SK-N-SH treated with all-trans-retinoic acid at 6 μM for 48 hours (cell line): Measurements from ENCODE around the gene AVEN.

Experiments
- ATAC-seq: fragments of 200-7000 bp; cut with Tn5 transposase; 3 replicates; pipeline ENCODE4 v1.9.1; 2020; ENCODE audit warnings: mild to moderate bottlenecking, moderate library complexity
- BACH2 ChIP-seq: fragments of 250-450 bp; sonication (Bioruptor Pico); IDR thresholded peaks from 2 replicates; pipeline ENCODE4 v1.9.0; 2021; ENCODE audit warnings: mild to moderate bottlenecking, borderline replicate concordance
- CSRNP3 ChIP-seq: fragments of 250-450 bp; sonication (Bioruptor Pico); IDR thresholded peaks from 2 replicates; pipeline ENCODE4 v1.5.1; 2021; ENCODE audit warnings: mild to moderate bottlenecking, moderate library complexity
- GLIS3 ChIP-seq: fragments of 250-450 bp; sonication (Bioruptor Pico); IDR thresholded peaks from 2 replicates; pipeline ENCODE4 v1.5.0; 2020; ENCODE audit warnings: mild to moderate bottlenecking, moderate library complexity
- ISL1 ChIP-seq: fragments of 250-450 bp; sonication (Bioruptor Pico); IDR thresholded peaks from 2 replicates; pipeline ENCODE4 v2.1.2; 2022; ENCODE audit warnings: mild to moderate bottlenecking, moderate library complexity
- OSR1 ChIP-seq: fragments of 250-450 bp; sonication (Bioruptor Pico); IDR thresholded peaks from 2 replicates; pipeline ENCODE4 v1.8.0; 2022; ENCODE audit warnings: moderate library complexity, mild to moderate bottlenecking, inconsistent platforms
- PATZ1 ChIP-seq: fragments of 250-450 bp; sonication (Bioruptor Pico); IDR thresholded peaks from 2 replicates; pipeline ENCODE4 v1.8.0; 2020; ENCODE audit warnings: mild to moderate bottlenecking, moderate library complexity, borderline replicate concordance
- POU6F1 ChIP-seq: fragments of 250-450 bp; sonication (Bioruptor Pico); IDR thresholded peaks from 2 replicates; pipeline ENCODE4 v1.8.0; 2021; ENCODE audit warnings: low read depth, mild to moderate bottlenecking, moderate library complexity, borderline replicate concordance
- PPARA ChIP-seq: fragments of 250-450 bp; sonication (Bioruptor Pico); IDR thresholded peaks from 2 replicates; pipeline ENCODE4 v1.5.0; 2020; ENCODE audit warnings: mild to moderate bottlenecking, borderline replicate concordance
- RARB ChIP-seq: fragments of 250-450 bp; sonication (Bioruptor Pico); IDR thresholded peaks from 2 replicates; pipeline ENCODE4 v1.8.0; 2021; ENCODE audit warnings: mild to moderate bottlenecking, moderate library complexity
- SNAI2 ChIP-seq: fragments of 250-450 bp; sonication (Bioruptor Pico); IDR thresholded peaks from 2 replicates; pipeline ENCODE4 v1.5.0; 2020; ENCODE audit warnings: mild to moderate bottlenecking, moderate library complexity
- TCF4 ChIP-seq: fragments of 250-450 bp; sonication (Bioruptor Pico); IDR thresholded peaks from 2 replicates; pipeline ENCODE4 v1.8.0; 2021; ENCODE audit warnings: mild to moderate bottlenecking, moderate library complexity, borderline replicate concordance
- TOX ChIP-seq: fragments of 250-450 bp; sonication (Bioruptor Pico); IDR thresholded peaks from 2 replicates; pipeline ENCODE4 v1.8.0; 2021; ENCODE audit warnings: mild to moderate bottlenecking, moderate library complexity, borderline replicate concordance
- TSHZ2 ChIP-seq: fragments of 250-450 bp; sonication (Bioruptor Pico); IDR thresholded peaks from 2 replicates; pipeline ENCODE4 v1.5.0; 2020; ENCODE audit warnings: mild to moderate bottlenecking, moderate library complexity
- ZC3H10 ChIP-seq: fragments of 250-450 bp; sonication (Bioruptor Pico); IDR thresholded peaks from 2 replicates; pipeline ENCODE4 v1.5.1; 2021; ENCODE audit warnings: mild to moderate bottlenecking, moderate library complexity
- ZFP3 ChIP-seq: fragments of 250-450 bp; sonication (Bioruptor Pico); IDR thresholded peaks from 2 replicates; pipeline ENCODE4 v1.5.0; 2020; ENCODE audit warnings: mild to moderate bottlenecking, moderate library complexity
- ZNF565 ChIP-seq: fragments of 450-650 bp; formaldehyde crosslinking; conservative IDR thresholded peaks from 2 replicates; pipeline ENCODE4 v1.5.0; 2020; ENCODE audit warnings: low read depth, mild to moderate bottlenecking, moderate library complexity
- ZNF70 ChIP-seq: fragments of 450-650 bp; formaldehyde crosslinking; IDR thresholded peaks from 2 replicates; pipeline ENCODE4 v1.5.0; 2020; ENCODE audit warnings: mild to moderate bottlenecking, moderate library complexity
- ZNF8 ChIP-seq: fragments of 450-650 bp; formaldehyde crosslinking; IDR thresholded peaks from 2 replicates; pipeline ENCODE4 v1.5.0; 2020; ENCODE audit warnings: mild to moderate bottlenecking, moderate library complexity

The AVEN gene

GRCh38 chr15:34043391-34043790 lies 4.4 kb upstream of the AVEN start (continued):
- no peak for TF ChIP-seq PATZ1 (CRISPR knock-in tag)
- TF ChIP-seq, all 23 proteins: peak for 0

- TF ChIP-seq CSRNP3 = no peak
- no peak for TF ChIP-seq ZNF565 (CRISPR knock-in tag)
- no peak for TF ChIP-seq POU6F1 (CRISPR knock-in tag)
- TF ChIP-seq ZFP3 (CRISPR knock-in tag) = no peak
- TF ChIP-seq RARB (CRISPR knock-in tag) = no peak
- no peak for TF ChIP-seq TSHZ2 (CRISPR knock-in tag)
- TF ChIP-seq ZC3H10 (CRISPR knock-in tag) = no peak
- no peak for ATAC-seq
Observed at GRCh38 chr15:34039790-34040113, 748 bp upstream of the AVEN start.

- peak; percentile 83 for ATAC-seq
- TF ChIP-seq ZC3H10 (CRISPR knock-in tag) (no peak), ZNF70 (CRISPR knock-in tag) (no peak), ZNF8 (0 out of 2 replicates have a peak, but pooled peaks have one; percentile 34), ZFP3 (CRISPR knock-in tag) (peak; percentile 81; the same call in 1 of the 2 replicates), TSHZ2 (CRISPR knock-in tag) (no peak), TCF4 (CRISPR knock-in tag) (no peak), PPARA (CRISPR knock-in tag) (no peak), ISL1 (CRISPR knock-in tag) (no peak), SNAI2 (CRISPR knock-in tag) (no peak), PATZ1 (CRISPR knock-in tag) (no peak), OSR1 (CRISPR knock-in tag) (no peak), CSRNP3 (no peak), RARB (CRISPR knock-in tag) (no peak), BACH2 (no peak), TOX (CRISPR knock-in tag) (no peak), POU6F1 (CRISPR knock-in tag) (no peak), GLIS3 (CRISPR knock-in tag) (no peak)
Observed at GRCh38 chr15:34038023-34038870, 757 bp downstream of the AVEN start.
